Stomach smooth muscle (tissue), 2 donors: ENCODE results near the gene ADAM20.
"Not testable (repeated sequence)": the region's sequence is repeated elsewhere in the genome, so short reads cannot be mapped to it uniquely, and the experiment has no call there.

Source experiments
- H3K27ac ChIP-seq: one replicate; pipeline ENCODE4 v1.7.0; 2013; ENCODE audit warnings: mild to moderate bottlenecking, low read length, inconsistent platforms
- H3K27me3 ChIP-seq, 2 donors: one replicate each; pipeline ENCODE4 v1.7.0; 2013; ENCODE audit warnings: low read length in 2 of 2; ENCODE audit not compliant: insufficient read depth in 2 of 2, control insufficient read depth in 1 of 2
- H3K36me3 ChIP-seq, 2 donors: one replicate each; pipeline ENCODE4 v1.7.0; 2013; ENCODE audit warnings: low read length in 2 of 2; ENCODE audit not compliant: control insufficient read depth in 2 of 2, insufficient read depth in 2 of 2
- H3K4me1 ChIP-seq: one replicate; pipeline ENCODE4 v1.7.0; 2013; ENCODE audit warnings: low read length; ENCODE audit not compliant: control insufficient read depth, insufficient read depth
- H3K4me3 ChIP-seq, 2 donors: one replicate each; pipeline ENCODE4 v1.7.0; 2013; ENCODE audit warnings: low read length in 2 of 2
- H3K9ac ChIP-seq, 2 donors: one replicate each; pipeline ENCODE4 v1.7.0; 2013; ENCODE audit warnings: low read length in 2 of 2, mild to moderate bottlenecking in 1 of 2
- H3K9me3 ChIP-seq, 2 donors: one replicate each; pipeline ENCODE4 v1.7.0; 2013; ENCODE audit warnings: low read length in 2 of 2; ENCODE audit not compliant: control insufficient read depth in 2 of 2
- donor health status: healthy.
- donor health status: Pancreatic carcinoma.

The ADAM20 gene

DNA sequence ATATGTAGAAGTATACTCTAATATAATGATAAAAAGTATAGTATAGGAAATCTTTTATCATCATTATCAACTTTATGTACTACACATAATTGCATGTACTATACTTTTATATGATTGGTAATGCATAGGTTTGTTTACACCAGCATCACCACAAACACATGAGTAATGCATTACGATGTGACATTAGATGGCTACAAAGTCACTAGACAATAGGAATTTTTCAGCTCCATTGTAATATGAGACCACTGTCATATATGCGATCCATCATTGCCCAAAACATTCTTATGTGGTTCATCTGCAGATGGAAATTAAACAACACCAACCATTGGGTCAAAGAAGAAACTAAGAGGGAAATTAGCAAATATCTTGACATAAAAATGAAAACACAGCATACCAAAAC lies 4.4 kb downstream of the ADAM20 start:
- no peaks in the 10 kb centered on the region for H3K27me3 ChIP-seq
- H3K9me3 ChIP-seq: no peaks in the 10 kb centered on the region
- no peaks in the 10 kb centered on the region for H3K4me1 ChIP-seq
- no peak overlapping the region for H3K4me3 ChIP-seq
- H3K27ac ChIP-seq: no peak overlapping the region
- H3K9ac ChIP-seq: no peak overlapping the region
- H3K36me3 ChIP-seq: no peaks in the 10 kb centered on the region

GRCh38 chr14:70527501-70528105 lies 7.2 kb downstream of the ADAM20 start:
- H3K4me3 ChIP-seq: no peak overlapping the region
- H3K27me3 ChIP-seq: no peaks in the 10 kb centered on the region
- peaks cover 12 to 14% of the 10 kb centered on the region in 2 donors for H3K36me3 ChIP-seq
- H3K4me1 ChIP-seq: no peaks in the 10 kb centered on the region
- no peak overlapping the region for H3K27ac ChIP-seq
- H3K9me3 ChIP-seq: no peaks in the 10 kb centered on the region
- H3K9ac ChIP-seq: no peak overlapping the region

- Histone ChIP-seq H3K4me3 (no peak overlapping the region), H3K9ac (no peak overlapping the region), H3K9me3 (no peaks in the 10 kb centered on the region), H3K4me1 (no peaks in the 10 kb centered on the region), H3K27ac (no peak overlapping the region), H3K27me3 (no peaks in the 10 kb centered on the region), H3K36me3 (peaks cover 12 to 15% of the 10 kb centered on the region in 2 donors)
Observed at GRCh38 chr14:70525691-70526090, 9.1 kb downstream of the ADAM20 start.

DNA sequence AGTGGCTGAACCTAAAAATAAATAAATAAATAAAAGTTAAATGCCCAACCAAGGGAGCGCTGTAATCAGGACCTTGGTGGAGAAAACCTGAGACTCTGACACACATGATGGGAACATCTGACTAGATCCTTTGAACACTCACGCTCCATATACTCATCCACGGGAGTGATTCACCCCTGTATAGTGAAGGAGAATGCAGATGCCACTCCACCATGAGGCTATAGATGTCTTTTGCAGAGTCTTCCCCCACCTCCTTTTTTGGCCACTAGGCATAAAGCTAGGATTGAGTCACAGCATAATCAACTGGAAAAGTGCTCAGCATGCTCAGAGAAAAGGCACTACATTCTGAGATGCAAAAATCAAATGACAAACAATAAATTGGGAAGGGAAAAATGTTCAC lies 19.0 kb downstream of the ADAM20 start:
- Histone ChIP-seq H3K36me3 (peaks cover 0 to 2% of the 10 kb centered on the region in 2 donors), H3K9me3 (no peaks in the 10 kb centered on the region), H3K4me1 (no peaks in the 10 kb centered on the region), H3K27ac (no peak overlapping the region), H3K9ac (no peak overlapping the region), H3K4me3 (no peak overlapping the region), H3K27me3 (no peaks in the 10 kb centered on the region)

DNA sequence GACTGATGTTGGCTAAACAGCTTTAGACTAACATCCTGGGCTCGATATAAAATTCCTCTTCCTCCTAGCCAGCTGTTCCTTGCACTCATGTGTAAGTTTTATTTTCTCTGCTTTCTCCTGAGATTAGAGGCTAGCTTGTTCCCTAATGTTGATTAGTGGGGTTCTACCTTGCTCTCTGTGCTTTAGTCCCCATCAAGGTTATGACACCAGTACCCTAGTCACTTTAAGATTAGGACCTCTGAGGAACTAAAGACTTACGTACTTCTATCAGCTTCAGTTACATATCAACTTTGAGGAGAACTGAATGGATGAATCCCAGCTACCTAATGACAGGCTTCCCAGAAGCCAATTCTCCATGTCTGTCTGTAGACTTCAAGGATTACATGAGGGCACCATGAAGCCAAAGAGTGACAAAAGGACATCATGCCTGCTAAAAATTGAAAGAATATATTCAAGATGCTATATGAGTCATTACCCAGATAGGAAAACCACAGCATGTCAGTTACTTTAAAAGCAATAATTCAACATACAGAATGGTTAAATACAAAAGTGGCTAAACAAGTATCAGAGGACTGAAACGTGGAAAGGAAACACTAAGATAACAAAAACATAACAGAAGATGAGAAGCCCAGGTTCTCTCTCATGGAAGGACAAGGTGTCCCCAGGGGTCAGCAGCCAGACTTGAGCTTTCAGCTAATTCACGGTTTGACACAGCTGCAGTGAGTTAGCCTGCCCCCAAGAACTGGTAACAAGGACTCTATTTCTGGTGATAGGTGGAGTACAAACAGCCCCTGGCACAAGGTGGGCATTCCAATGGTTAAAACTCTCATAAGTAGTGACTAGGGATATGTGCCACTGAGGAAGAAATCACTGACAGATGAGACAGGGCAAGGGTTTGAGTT lies 20.4 kb downstream of the ADAM20 start:
- no peak overlapping the region for H3K9ac ChIP-seq
- no peaks in the 10 kb centered on the region for H3K4me1 ChIP-seq
- no peak overlapping the region for H3K4me3 ChIP-seq
- H3K27me3 ChIP-seq: no peaks in the 10 kb centered on the region
- H3K27ac ChIP-seq: no peak overlapping the region
- peaks cover 0 to 2% of the 10 kb centered on the region in 2 donors for H3K36me3 ChIP-seq
- no peaks in the 10 kb centered on the region for H3K9me3 ChIP-seq

DNA sequence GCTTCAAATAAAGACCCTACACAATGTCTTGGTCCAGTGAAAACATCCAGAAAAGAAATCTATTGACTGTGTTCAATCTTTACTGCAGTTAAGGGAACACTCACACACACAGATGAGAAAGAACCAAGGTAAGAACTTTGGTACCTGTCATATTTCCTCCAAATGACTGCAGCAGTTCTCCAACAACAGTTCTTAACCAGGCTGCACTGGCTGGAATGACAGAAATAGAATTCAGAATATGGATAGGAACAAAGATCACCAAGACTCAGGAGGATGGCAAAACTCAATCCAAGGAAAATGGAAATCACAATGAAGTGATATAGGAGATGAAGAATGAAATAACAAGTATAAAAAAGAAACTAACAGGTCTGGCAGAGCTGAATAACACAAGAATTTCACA lies 36.6 kb downstream of the ADAM20 start:
- Histone ChIP-seq H3K27ac (no peak overlapping the region), H3K4me3 (no peak overlapping the region), H3K36me3 (peaks cover 0 to 3% of the 10 kb centered on the region in 2 donors), H3K27me3 (no peaks in the 10 kb centered on the region), H3K4me1 (no peaks in the 10 kb centered on the region), H3K9me3 (peaks cover 0 to 4% of the 10 kb centered on the region in 2 donors), H3K9ac (no peak overlapping the region)

DNA sequence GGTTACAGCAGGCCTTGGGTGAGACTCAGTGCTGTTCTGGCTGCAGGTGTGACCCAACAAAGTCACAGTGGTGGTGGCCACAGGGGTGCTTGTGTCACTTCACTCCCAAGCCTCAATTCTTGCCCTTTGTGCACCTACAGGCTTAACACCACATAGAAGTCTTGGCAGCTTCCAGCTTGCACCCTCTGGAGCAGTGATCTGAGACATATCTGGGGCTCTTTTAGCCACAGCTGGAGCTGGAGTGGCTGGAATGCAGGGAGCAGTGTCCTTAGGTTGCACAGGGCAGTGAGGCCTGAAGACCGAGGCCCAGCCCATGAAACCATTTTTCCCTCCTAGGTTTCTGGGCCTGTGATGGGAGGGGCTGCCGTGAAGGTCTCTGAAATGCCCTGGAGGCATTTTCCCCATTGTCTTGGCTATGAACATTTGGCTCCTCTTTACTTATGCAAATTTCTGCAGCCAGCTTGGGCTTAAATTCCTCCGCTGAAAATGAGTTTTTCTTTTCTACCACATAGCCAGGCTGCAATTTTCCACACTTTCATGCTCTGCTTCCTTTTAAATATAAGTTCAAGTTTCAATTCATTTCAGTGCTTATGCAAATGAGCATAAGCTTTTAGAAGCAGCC lies 45.1 kb downstream of the ADAM20 start:
- H3K27ac ChIP-seq: no peak overlapping the region
- H3K9ac ChIP-seq: no peak overlapping the region
- H3K36me3 ChIP-seq: peaks cover 2 to 4% of the 10 kb centered on the region in 2 donors
- H3K4me3 ChIP-seq: no peak overlapping the region
- no peaks in the 10 kb centered on the region for H3K27me3 ChIP-seq
- no peaks in the 10 kb centered on the region for H3K4me1 ChIP-seq
- H3K9me3 ChIP-seq: peaks cover 3 to 12% of the 10 kb centered on the region in 2 donors

GRCh38 chr14:70477356-70478105 lies 57.3 kb downstream of the ADAM20 start:
- not testable (repeated sequence) for H3K9me3 ChIP-seq, H3K27ac ChIP-seq, H3K36me3 ChIP-seq, H3K4me1 ChIP-seq, H3K27me3 ChIP-seq, H3K9ac ChIP-seq, H3K4me3 ChIP-seq

DNA sequence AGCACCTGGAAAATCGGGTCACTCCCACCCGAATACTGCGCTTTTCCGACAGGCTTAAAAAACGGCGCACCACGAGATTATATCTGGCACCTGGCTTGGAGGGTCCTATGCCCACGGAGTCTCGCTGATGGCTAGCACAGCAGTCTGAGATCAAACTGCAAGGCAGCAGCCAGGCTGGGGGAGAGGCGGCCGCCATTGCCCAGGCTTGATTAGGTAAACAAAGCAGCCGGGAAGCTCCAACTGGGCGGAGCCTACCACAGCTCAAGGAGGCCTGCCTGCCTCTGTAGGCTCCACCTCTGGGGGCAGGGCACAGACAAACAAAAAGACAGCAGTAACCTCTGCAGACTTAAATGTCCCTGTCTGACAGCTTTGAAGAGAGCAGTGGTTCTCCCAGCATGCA lies 59.3 kb downstream of the ADAM20 start:
- H3K4me1 ChIP-seq, H3K27ac ChIP-seq, H3K4me3 ChIP-seq, H3K9me3 ChIP-seq, H3K36me3 ChIP-seq, H3K9ac ChIP-seq, H3K27me3 ChIP-seq: not testable (repeated sequence)

DNA sequence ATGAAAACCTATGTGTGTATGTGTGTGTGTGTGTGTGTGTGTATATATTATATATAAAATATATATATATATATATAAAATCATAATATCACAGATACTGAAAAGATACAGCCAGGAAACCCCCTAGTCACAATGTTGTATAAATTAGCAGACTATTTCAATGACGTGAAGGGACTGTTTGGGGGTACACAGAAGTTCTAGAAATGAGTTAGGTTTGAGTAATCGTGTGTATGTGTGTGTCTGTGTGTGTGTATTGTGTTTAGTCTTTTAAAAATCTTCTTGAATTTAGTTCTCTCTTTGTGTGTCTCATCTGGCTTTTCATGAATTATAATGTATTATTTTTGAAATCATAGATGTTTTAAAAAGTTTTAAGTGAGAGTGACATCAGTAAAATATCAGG lies 61.0 kb downstream of the ADAM20 start:
- H3K36me3 ChIP-seq: no peaks in the 10 kb centered on the region
- no peak overlapping the region for H3K9ac ChIP-seq
- no peaks in the 10 kb centered on the region for H3K27me3 ChIP-seq
- H3K9me3 ChIP-seq: no peaks in the 10 kb centered on the region
- H3K4me1 ChIP-seq: no peaks in the 10 kb centered on the region
- no peak overlapping the region for H3K27ac ChIP-seq
- H3K4me3 ChIP-seq: no peak overlapping the region
